Left colon (tissue), 2 donors: ENCODE data around the gene UGT1A7. TPM values are rescaled to one million over a fixed set of nuclear protein-coding genes. Genes with fewer than 3 reads are reported as not detected.
"Not testable (repeated sequence)": the region's sequence is repeated elsewhere in the genome, so short reads cannot be mapped to it uniquely, and the experiment has no call there.

Experiments used
- ATAC-seq: fragments of 200-7000 bp; cut with Tn5 transposase; one replicate; pipeline ENCODE4 v1.9.1; 2020; ENCODE audit warnings: mild to moderate bottlenecking, moderate library complexity
- DNase-seq, 2 donors: peaks; one replicate each; pipeline ENCODE4 v3.0.0-alpha.2; 2020
- intact Hi-C, 2 donors: fragments of 100-400 bp; cut with DNase I in 1 of 2; cut with micrococcal nuclease in 1 of 2; formaldehyde crosslinking; loops; one replicate each; pipeline versions ENCODE4 v1.11.2 to v1.14.0; 2022; cut with DNase I, micrococcal nuclease
- total RNA-seq, 2 donors: library from RNA; stranded (reverse); fragmentation: NEBNext Ultra II Directional; extraction: Animal tissue kit (Norgen Biotek cat#: 25700); gene quantifications; one replicate each; pipeline ENCODE4 v1.2.1, GENCODE V29; 2021
- donor health status: DM: no; HTN: no; CAD: no.
- donor health status: DM: yes; HTN: yes; CAD: no.

The UGT1A7 gene
- total RNA-seq, 2 donors from 2014 or later: 5.6 to 6.8 TPM

- no peak for ATAC-seq
Measured at GRCh38 chr2:233706720-233707119, 25.0 kb downstream of the UGT1A7 start.

GRCh38 chr2:233707940-233708644 lies 26.4 kb downstream of the UGT1A7 start:
- no peak for ATAC-seq
- intact Hi-C loops: no loop called here
- no peak for DNase-seq

More at GRCh38 chr2:233706720-233707119, 25.0 kb downstream of the UGT1A7 start:
- DNase-seq: no peak
- intact Hi-C loops: no loop called here

- intact Hi-C loops: no loop called here
- no peak for DNase-seq
- no peak for ATAC-seq
Measured at GRCh38 chr2:233708942-233709341, 27.2 kb downstream of the UGT1A7 start.

GRCh38 chr2:233711312-233712008 lies 29.8 kb downstream of the UGT1A7 start:
- ATAC-seq (peak; percentile 97), DNase-seq (peak; percentile 73 to 89)
- intact Hi-C loops: no loop called here

- ATAC-seq: peak; percentile 27
- no peak for DNase-seq
- intact Hi-C loops: no loop called here
Measured at GRCh38 chr2:233712611-233713261, 31.0 kb downstream of the UGT1A7 start, which contains the start of gene UGT1A5. UGT1A5 (plus strand) TSS chr2:233712907; CDS start chr2:233712992, 85 bp downstream.

GRCh38 chr2:233713262-233713615 lies 31.5 kb downstream of the UGT1A7 start:
- DNase-seq: no peak
- intact Hi-C loops: no loop called here
- ATAC-seq: no peak

- intact Hi-C loops: no loop called here
- ATAC-seq (no peak), DNase-seq (no peak)
Measured at GRCh38 chr2:233714121-233714520, 32.4 kb downstream of the UGT1A7 start.

- intact Hi-C loops: no loop called here
- no peak for ATAC-seq
- no peak for DNase-seq
Measured at GRCh38 chr2:233718552-233718951, 36.9 kb downstream of the UGT1A7 start, which contains the start of gene UGT1A4. UGT1A4 (plus strand) TSS chr2:233718736; CDS start chr2:233718821, 85 bp downstream.

GRCh38 chr2:233728723-233729301 lies 47.1 kb downstream of the UGT1A7 start, which contains the start of gene UGT1A3:
UGT1A3 (plus strand) TSS chr2:233729042; CDS start chr2:233729127, 85 bp downstream.
- peak; percentile 38 for ATAC-seq
- intact Hi-C loops: no loop called here
- DNase-seq: no peak

GRCh38 chr2:233736868-233737653 lies 55.4 kb downstream of the UGT1A7 start:
- intact Hi-C loops, DNase-seq: not testable (repeated sequence)
- ATAC-seq: peak; percentile 56

GRCh38 chr2:233740870-233741269 lies 59.2 kb downstream of the UGT1A7 start:
- intact Hi-C loops: no loop called here
- DNase-seq: no peak
- ATAC-seq: peak; percentile 58

- ATAC-seq (no peak), DNase-seq (no peak)
- intact Hi-C loops: no loop called here
Measured at GRCh38 chr2:233743464-233744259, 62.0 kb downstream of the UGT1A7 start.

GRCh38 chr2:233745073-233745755 lies 63.5 kb downstream of the UGT1A7 start:
- intact Hi-C loops: no loop called here
- peak; percentile 50 for ATAC-seq
- no peak for DNase-seq

GRCh38 chr2:233745838-233746237 lies 64.1 kb downstream of the UGT1A7 start:
- DNase-seq, ATAC-seq, intact Hi-C loops: not testable (repeated sequence)

- no peak for DNase-seq
- intact Hi-C loops: no loop called here
- no peak for ATAC-seq
Measured at GRCh38 chr2:233746475-233747282, 65.0 kb downstream of the UGT1A7 start.

GRCh38 chr2:233747283-233747544 lies 65.5 kb downstream of the UGT1A7 start:
- DNase-seq (no peak), ATAC-seq (no peak)
- intact Hi-C loops: no loop called here

GRCh38 chr2:233750689-233751088 lies 69.0 kb downstream of the UGT1A7 start:
- intact Hi-C loops, DNase-seq, ATAC-seq: not testable (repeated sequence)
